HEK293T (cell line): ENCODE data around the gene GNB3.

Experiments
- CTCF ChIA-PET: fragments of 350-600 bp; formaldehyde crosslinking; extraction: SDS; loops from one replicate; lab custom pipeline; 2021; ENCODE audit warnings: antibody characterized with exemption, inconsistent platforms; lab: Yijun Ruan, JAX
- POLR2A ChIA-PET: fragments of 350-600 bp; formaldehyde crosslinking; extraction: SDS; loops from one replicate; lab custom pipeline; 2020; ENCODE audit warnings: antibody characterized with exemption, inconsistent platforms; lab: Yijun Ruan, JAX
- DNase-seq: peaks from one replicate; pipeline ENCODE4 v3.0.0; 2012; ENCODE audit warnings: mixed read lengths; ENCODE audit errors: extremely low spot score
- ARNT ChIP-seq: fragments of 450-650 bp; IDR thresholded peaks from 2 replicates; pipeline ENCODE4 v1.6.1; 2017; ENCODE audit warnings: mild to moderate bottlenecking
- BHLHE40 ChIP-seq: fragments of 450-650 bp; IDR thresholded peaks from 2 replicates; pipeline ENCODE4 v1.6.1; 2016; ENCODE audit warnings: mild to moderate bottlenecking, moderate library complexity, borderline replicate concordance
- CTBP1 ChIP-seq: fragments of 450-650 bp; IDR thresholded peaks from 2 replicates; pipeline ENCODE4 v1.6.1; 2016; ENCODE audit warnings: borderline replicate concordance
- ELF4 ChIP-seq: fragments of 450-650 bp; IDR thresholded peaks from 2 replicates; pipeline ENCODE4 v1.6.1; 2017; ENCODE audit warnings: antibody characterized with exemption
- FOXA1 ChIP-seq: fragments of 450-650 bp; IDR thresholded peaks from 2 replicates; pipeline ENCODE4 v1.6.1; 2016; ENCODE audit warnings: mild to moderate bottlenecking
- FOXK2 ChIP-seq: fragments of 450-650 bp; IDR thresholded peaks from 2 replicates; pipeline ENCODE4 v1.6.1; 2016; ENCODE audit warnings: mild to moderate bottlenecking
- FOXM1 ChIP-seq: fragments of 450-650 bp; IDR thresholded peaks from 2 replicates; pipeline ENCODE4 v1.6.1; 2017; ENCODE audit warnings: mild to moderate bottlenecking, borderline replicate concordance
- HDGF ChIP-seq: fragments of 450-650 bp; IDR thresholded peaks from 2 replicates; pipeline ENCODE4 v1.6.1; 2017; ENCODE audit warnings: antibody characterized with exemption, borderline replicate concordance
- L3MBTL2 ChIP-seq: fragments of 450-650 bp; conservative IDR thresholded peaks from 2 replicates; pipeline ENCODE4 v1.6.1; 2016; ENCODE audit warnings: mild to moderate bottlenecking
- LEF1 ChIP-seq: fragments of 450-650 bp; IDR thresholded peaks from 2 replicates; pipeline ENCODE4 v1.6.1; 2017; ENCODE audit warnings: mild to moderate bottlenecking, borderline replicate concordance
- NFRKB ChIP-seq: fragments of 450-650 bp; IDR thresholded peaks from 2 replicates; pipeline ENCODE4 v1.6.1; 2016; ENCODE audit warnings: mild to moderate bottlenecking, moderate library complexity
- PKNOX1 ChIP-seq: fragments of 450-650 bp; IDR thresholded peaks from 2 replicates; pipeline ENCODE4 v1.6.1; 2016
- SP1 ChIP-seq: fragments of 450-650 bp; IDR thresholded peaks from 2 replicates; pipeline ENCODE4 v1.6.1; 2017
- SUZ12 ChIP-seq: fragments of 450-650 bp; IDR thresholded peaks from 2 replicates; pipeline ENCODE4 v1.6.1; 2016; ENCODE audit warnings: mild to moderate bottlenecking
- TARDBP ChIP-seq: fragments of 450-650 bp; IDR thresholded peaks from 2 replicates; pipeline ENCODE4 v1.6.1; 2016
- ZNF384 ChIP-seq: fragments of 450-650 bp; IDR thresholded peaks from 2 replicates; pipeline ENCODE4 v1.6.1; 2016

The GNB3 gene

GRCh38 chr12:6830999-6831398 is 9.7 kb upstream of the GNB3 start:
- ChIA-PET CTCF (interaction anchor here (2.1 kb wide), 1 partner anchor 77 kb away, joined by 6 read pairs; no protein-coding TSS in a partner anchor), POLR2A (interaction anchor here (1.0 to 5.5 kb wide), 5 partner anchors 11 to 107 kb away, joined by 3 to 49 read pairs (median 4); partner anchors contain the start of genes CDCA3, COPS7A, MLF2 and USP5)
- DNase-seq = no peak
- TF ChIP-seq FOXM1 = no peak
- no peak for TF ChIP-seq BHLHE40
- TF ChIP-seq PKNOX1 = no peak
- no peak for TF ChIP-seq ZNF384
- TF ChIP-seq FOXK2 = no peak
- TF ChIP-seq SP1 = no peak
- no peak for TF ChIP-seq HDGF
- TF ChIP-seq ELF4 = no peak
- no peak for TF ChIP-seq LEF1
- TF ChIP-seq NFRKB = no peak
- TF ChIP-seq L3MBTL2 = no peak
- no peak for TF ChIP-seq TARDBP
- no peak for TF ChIP-seq ARNT
- TF ChIP-seq FOXA1 = no peak
- no peak for TF ChIP-seq CTBP1
- no peak for TF ChIP-seq SUZ12

GRCh38 chr12:6831450-6831995 is 9.2 kb upstream of the GNB3 start:
- DNase-seq = no peak
- CTCF ChIA-PET = interaction anchor here (0.6 to 2.1 kb wide), 3 partner anchors 12 to 78 kb away, joined by 3 to 6 read pairs (median 5); no protein-coding TSS in a partner anchor
- TF ChIP-seq SUZ12 (no peak), BHLHE40 (no peak), CTBP1 (no peak), FOXM1 (no peak), SP1 (no peak), FOXA1 (no peak), LEF1 (no peak), FOXK2 (no peak), HDGF (no peak), ARNT (no peak), L3MBTL2 (no peak), PKNOX1 (no peak), ZNF384 (no peak), TARDBP (no peak), NFRKB (no peak)
- POLR2A ChIA-PET = interaction anchor here (1.0 to 6.3 kb wide), 6 partner anchors 20 to 107 kb away, joined by 3 to 51 read pairs (median 8); partner anchors contain the start of genes CDCA3, COPS7A, MLF2 and USP5

- no peak for TF ChIP-seq FOXA1
- TF ChIP-seq L3MBTL2 = no peak
- no peak for TF ChIP-seq TARDBP
- TF ChIP-seq FOXK2 = no peak
- no peak for TF ChIP-seq ZNF384
- TF ChIP-seq HDGF = no peak
- TF ChIP-seq SUZ12 = no peak
- no peak for TF ChIP-seq ARNT
- no peak for TF ChIP-seq SP1
- no peak for TF ChIP-seq LEF1
- no peak for TF ChIP-seq NFRKB
- TF ChIP-seq CTBP1 = no peak
- no peak for TF ChIP-seq PKNOX1
- TF ChIP-seq BHLHE40 = no peak
- TF ChIP-seq FOXM1 = no peak
- TF ChIP-seq ELF4 = no peak
- DNase-seq = no peak
- POLR2A ChIA-PET = interaction anchor here (1.0 to 6.3 kb wide), 4 partner anchors 19 to 79 kb away, joined by 3 to 51 read pairs (median 8); partner anchors contain the start of genes CDCA3, MLF2 and USP5
- CTCF ChIA-PET = interaction anchor here (0.6 to 2.1 kb wide), 4 partner anchors 11 to 78 kb away, joined by 3 to 6 read pairs (median 4); no protein-coding TSS in a partner anchor
These were observed 8.6 kb upstream of the GNB3 start for GRCh38 chr12:6832125-6832524.

- TF ChIP-seq PKNOX1 (no peak), L3MBTL2 (no peak), CTBP1 (no peak), FOXK2 (no peak), FOXM1 (no peak), NFRKB (no peak), SP1 (no peak)
- POLR2A ChIA-PET = interaction anchor here (1.1 to 6.3 kb wide), 9 partner anchors 10 to 144 kb away, joined by 3 to 51 read pairs (median 5); partner anchors contain the start of genes C12orf57, CDCA3, COPS7A and MLF2
- DNase-seq = no peak
- CTCF ChIA-PET = interaction anchor here (0.6 to 1.3 kb wide), 5 partner anchors 8 to 872 kb away, joined by 3 to 5 read pairs (median 4); no protein-coding TSS in a partner anchor
These were observed 7.4 kb upstream of the GNB3 start for GRCh38 chr12:6833189-6833890.
